Measurements from ENCODE around the gene PGAM4.

Gene PGAM4

GRCh38 chrX:77969538-77969937 lies at the start of gene PGAM4:
Gene PGAM4 (minus strand): TSS chrX:77969638. CDS start chrX:77969638, 0 bp downstream.
- TF ChIP-seq RAD21 (IDR thresholded peaks at IDR 0.05; ENCODE audit: low read depth), result no peak

- TF ChIP-seq TEAD4 (IDR thresholded peaks at IDR 0.05), result no peak
Measured at GRCh38 chrX:78011846-78012245, 42.4 kb upstream of the PGAM4 start.

- TF ChIP-seq FOXM1 (IDR thresholded peaks at IDR 0.05; ENCODE audit: borderline replicate concordance, low read depth), result no peak
- no peak for TF ChIP-seq TEAD4 (IDR thresholded peaks at IDR 0.05)
- no peak for TF ChIP-seq USF1 (IDR thresholded peaks at IDR 0.05)
Measured at GRCh38 chrX:77979870-77980269, 10.4 kb upstream of the PGAM4 start.

GRCh38 chrX:77977518-77977917 lies 8.1 kb upstream of the PGAM4 start:
- TF ChIP-seq RAD21 (IDR thresholded peaks at IDR 0.05; ENCODE audit: low read depth) (no peak), NFIC (IDR thresholded peaks at IDR 0.05) (no peak), CREB1 (IDR thresholded peaks at IDR 0.05; ENCODE audit: low read depth) (no peak), ZBTB7A (IDR thresholded peaks at IDR 0.05; ENCODE audit: low read depth) (no peak), MAX (IDR thresholded peaks at IDR 0.05) (no peak), REST (IDR thresholded peaks at IDR 0.05; ENCODE audit: low read depth) (no peak), YY1 (IDR thresholded peaks at IDR 0.05; ENCODE audit: low read depth) (no peak), EP300 (IDR thresholded peaks at IDR 0.05; ENCODE audit: borderline replicate concordance) (no peak), EGR1 (IDR thresholded peaks at IDR 0.05) (no peak), USF1 (IDR thresholded peaks at IDR 0.05) (no peak), CEBPB (IDR thresholded peaks at IDR 0.05) (no peak), TAF1 (IDR thresholded peaks at IDR 0.05; ENCODE audit: low read depth) (no peak)

GRCh38 chrX:77977095-77977494 lies 7.7 kb upstream of the PGAM4 start:
- TF ChIP-seq TCF12 (IDR thresholded peaks at IDR 0.05; ENCODE audit: low read depth) (no peak), EP300 (IDR thresholded peaks at IDR 0.05; ENCODE audit: borderline replicate concordance) (no peak), FOXM1 (IDR thresholded peaks at IDR 0.05; ENCODE audit: borderline replicate concordance, low read depth) (no peak), NFIC (IDR thresholded peaks at IDR 0.05) (no peak), CEBPB (IDR thresholded peaks at IDR 0.05) (no peak), RAD21 (IDR thresholded peaks at IDR 0.05; ENCODE audit: low read depth) (no peak), TEAD4 (IDR thresholded peaks at IDR 0.05) (no peak), EGR1 (IDR thresholded peaks at IDR 0.05) (no peak), USF1 (IDR thresholded peaks at IDR 0.05) (no peak), ZBTB7A (IDR thresholded peaks at IDR 0.05; ENCODE audit: low read depth) (no peak), YY1 (IDR thresholded peaks at IDR 0.05; ENCODE audit: low read depth) (no peak), TAF1 (IDR thresholded peaks at IDR 0.05; ENCODE audit: low read depth) (no peak)

GRCh38 chrX:77975755-77976154 lies 6.3 kb upstream of the PGAM4 start:
- TF ChIP-seq CREB1 (IDR thresholded peaks at IDR 0.05; ENCODE audit: low read depth), result no peak
- TF ChIP-seq TCF12 (IDR thresholded peaks at IDR 0.05; ENCODE audit: low read depth), result no peak
- no peak for TF ChIP-seq FOXM1 (IDR thresholded peaks at IDR 0.05; ENCODE audit: borderline replicate concordance, low read depth)
- TF ChIP-seq YY1 (IDR thresholded peaks at IDR 0.05; ENCODE audit: low read depth), result no peak
- no peak for TF ChIP-seq RAD21 (IDR thresholded peaks at IDR 0.05; ENCODE audit: low read depth)
- no peak for TF ChIP-seq EGR1 (IDR thresholded peaks at IDR 0.05)
- TF ChIP-seq TEAD4 (IDR thresholded peaks at IDR 0.05), result no peak
- TF ChIP-seq CEBPB (IDR thresholded peaks at IDR 0.05), result no peak
- TF ChIP-seq EP300 (IDR thresholded peaks at IDR 0.05; ENCODE audit: borderline replicate concordance), result no peak
- no peak for TF ChIP-seq REST (IDR thresholded peaks at IDR 0.05; ENCODE audit: low read depth)
- no peak for TF ChIP-seq USF1 (IDR thresholded peaks at IDR 0.05)
- TF ChIP-seq ZBTB7A (IDR thresholded peaks at IDR 0.05; ENCODE audit: low read depth), result no peak
- no peak for TF ChIP-seq NFIC (IDR thresholded peaks at IDR 0.05)
- TF ChIP-seq TAF1 (IDR thresholded peaks at IDR 0.05; ENCODE audit: low read depth), result no peak

All from Ishikawa (cell line).